Erythroblast (primary cell): Measurements from ENCODE around the gene CEP350.
"Not testable (repeated sequence)": the region's sequence is repeated elsewhere in the genome, so short reads cannot be mapped to it uniquely, and the experiment has no call there.

Experiments used
- DNase-seq, 2 experiments: peaks; one replicate each; lab custom pipeline; 2025; lab: John Stamatoyannopoulos, UW
- GATA1 ChIP-seq: IDR thresholded peaks from 2 replicates; pipeline ENCODE4 v1.6.1; 2011; ENCODE audit warnings: low read depth, mild to moderate bottlenecking, control low read depth, low read length, moderate library complexity
- POLR2A ChIP-seq: IDR thresholded peaks from 2 replicates; pipeline ENCODE4 v1.6.1; 2011; ENCODE audit warnings: mild to moderate bottlenecking, low read length

Gene CEP350

DNA sequence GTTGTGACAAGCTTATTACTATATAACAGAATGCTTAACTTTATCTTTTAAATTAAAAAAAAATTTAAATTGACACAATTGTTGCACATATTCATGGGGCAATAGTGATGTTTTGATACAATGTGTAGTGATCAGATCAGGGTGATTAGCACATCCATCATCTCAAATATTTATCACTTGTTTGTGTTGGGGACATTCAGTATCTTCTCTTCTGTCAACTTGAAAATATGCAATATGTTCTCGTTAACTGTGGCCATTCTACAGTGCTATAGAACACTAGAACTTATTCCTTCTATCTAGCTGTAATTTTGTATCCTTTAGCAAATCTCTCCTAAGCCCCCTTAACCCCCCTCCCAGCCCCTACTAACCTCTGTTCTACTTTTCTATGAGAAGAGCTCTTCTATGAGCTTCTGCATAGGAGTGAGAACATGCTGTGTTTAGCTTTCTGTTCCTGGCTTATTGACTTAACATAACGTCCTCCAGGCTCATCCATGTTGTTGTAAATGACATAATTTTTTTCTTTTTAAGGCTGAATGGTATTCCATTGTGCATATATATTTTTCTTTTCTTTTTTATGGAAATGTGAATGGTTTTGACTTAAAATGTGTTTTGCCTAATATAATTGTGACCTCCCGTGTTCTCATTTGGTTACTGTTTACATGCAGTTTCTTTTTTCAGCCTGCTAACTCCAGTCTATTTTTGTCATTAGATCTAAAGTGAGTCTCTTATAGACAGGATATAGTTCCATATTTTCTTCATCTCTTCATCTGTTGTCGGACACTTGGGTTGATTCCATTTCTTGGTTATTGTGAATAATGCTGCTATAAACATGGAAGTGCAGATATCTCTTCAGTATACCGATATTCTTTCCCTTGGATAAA lies 23.8 kb downstream of the CEP350 start:
- DNase-seq: no peak
- TF ChIP-seq POLR2A: no peak
- TF ChIP-seq GATA1: no peak

DNA sequence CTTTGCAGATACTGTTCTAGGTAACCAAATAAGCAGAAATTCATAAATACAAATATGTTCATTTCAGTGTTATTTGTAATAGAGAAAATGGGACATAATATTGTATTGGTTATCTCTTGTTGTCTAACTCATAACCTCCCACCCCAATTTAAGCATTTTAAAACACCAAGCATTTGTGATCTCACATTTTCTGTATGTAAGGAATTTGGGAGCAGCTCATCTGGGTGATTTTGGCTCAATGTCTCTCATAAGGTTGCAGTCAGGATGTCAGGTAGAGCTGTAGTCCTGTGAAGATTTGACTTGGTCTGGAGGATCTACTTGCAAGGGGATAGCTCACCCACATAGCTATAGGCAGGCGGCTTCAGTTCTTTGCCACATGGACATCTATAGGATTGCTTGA lies 29.5 kb downstream of the CEP350 start:
- no peak for TF ChIP-seq GATA1
- no peak for TF ChIP-seq POLR2A
- no peak for DNase-seq

DNA sequence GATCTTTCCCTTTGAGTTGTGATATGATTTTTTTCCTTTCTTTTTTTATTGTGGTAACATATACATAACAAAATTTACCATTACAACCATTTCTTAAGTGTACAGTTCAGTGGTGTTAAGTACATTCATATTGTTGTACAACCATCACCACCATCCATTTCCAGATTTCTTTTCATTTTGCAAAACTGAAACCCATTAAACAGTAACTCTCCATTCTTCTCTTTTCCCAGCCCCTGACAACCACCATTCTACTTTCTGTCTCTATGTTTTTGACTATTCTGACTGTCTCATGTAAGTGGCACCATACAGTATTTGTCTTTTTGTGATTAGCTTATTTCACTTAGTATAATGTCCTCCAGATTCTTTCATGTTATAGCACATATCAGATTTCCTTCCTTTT lies 30.3 kb downstream of the CEP350 start:
- TF ChIP-seq POLR2A (no peak), GATA1 (no peak)
- DNase-seq: no peak

DNA sequence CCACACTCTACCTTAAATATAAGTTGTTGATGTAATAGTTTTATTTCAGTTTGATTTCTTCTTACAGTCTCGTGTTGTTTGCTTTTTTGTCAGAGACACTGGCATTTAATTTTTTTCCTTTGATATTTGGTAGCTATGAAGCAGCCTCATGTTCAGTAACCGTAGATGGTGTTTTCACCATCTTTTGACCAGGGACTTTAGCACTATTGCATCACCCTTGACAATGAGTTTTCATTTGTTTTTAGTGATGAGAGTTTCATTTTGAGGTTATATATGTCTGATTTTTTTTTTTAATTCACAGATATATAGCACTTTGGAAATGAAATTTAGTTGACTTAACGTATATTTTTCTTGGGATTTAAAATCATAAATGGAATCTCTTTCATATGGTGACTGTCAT lies 36.2 kb downstream of the CEP350 start:
- TF ChIP-seq GATA1: no peak
- TF ChIP-seq POLR2A: no peak
- no peak for DNase-seq

DNA sequence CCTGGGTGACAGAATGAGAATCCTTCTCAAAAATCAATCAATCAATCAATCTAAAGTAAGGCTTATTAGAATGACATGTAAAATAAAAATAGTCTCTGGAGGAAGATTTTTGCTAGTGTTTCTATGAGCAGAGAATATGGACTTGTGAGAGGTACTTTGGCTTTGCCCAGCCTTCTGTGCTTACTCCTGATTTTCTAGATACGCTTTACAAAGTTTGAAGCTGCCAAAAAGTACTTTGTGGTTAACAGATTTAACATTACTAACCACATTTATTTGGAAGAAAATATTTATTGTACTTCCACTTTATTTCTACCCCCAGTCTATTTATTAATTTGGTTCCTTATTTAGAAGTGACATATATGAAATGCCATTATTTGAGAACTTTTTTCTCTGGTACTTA lies 41.0 kb downstream of the CEP350 start:
- TF ChIP-seq GATA1: no peak
- TF ChIP-seq POLR2A: no peak
- DNase-seq: no peak

DNA sequence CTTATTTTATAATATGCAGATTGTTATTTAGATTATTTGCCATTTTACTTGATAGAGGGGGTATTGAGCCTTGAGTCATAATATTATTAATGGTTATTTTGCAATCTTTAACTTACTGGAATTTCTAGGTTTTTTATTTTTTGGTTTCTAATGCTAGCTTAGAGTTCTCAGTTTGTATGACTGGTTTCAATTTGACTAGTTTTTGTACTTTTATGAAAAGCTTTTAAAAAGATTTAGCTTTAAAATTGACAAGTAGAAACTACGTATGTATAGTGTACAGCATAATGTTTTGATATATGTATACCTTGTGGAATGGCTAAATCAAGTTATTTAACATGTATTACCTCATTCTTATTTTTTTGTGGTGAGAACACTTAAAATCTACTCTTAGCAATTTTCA lies 41.5 kb downstream of the CEP350 start:
- DNase-seq: no peak
- TF ChIP-seq POLR2A: no peak
- no peak for TF ChIP-seq GATA1

DNA sequence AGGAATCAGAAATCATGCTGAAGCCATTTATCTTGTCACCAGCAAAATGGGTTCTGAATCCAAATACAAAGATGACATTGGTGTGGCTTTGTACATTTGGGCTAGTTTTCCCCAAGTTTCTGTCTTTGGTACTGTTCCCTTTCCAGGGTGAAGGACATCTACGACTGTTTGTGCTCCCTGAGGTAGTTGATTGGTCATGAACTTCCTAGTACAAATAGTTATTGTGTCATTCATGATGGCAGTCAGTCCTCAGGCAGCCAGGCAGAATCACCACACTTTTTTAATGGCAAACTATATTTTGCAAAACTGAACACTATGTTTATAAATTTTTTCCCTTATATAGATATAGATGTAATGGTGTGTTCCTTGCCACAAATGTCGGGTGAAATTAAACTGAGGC lies 46.0 kb downstream of the CEP350 start:
- no peak for DNase-seq
- TF ChIP-seq GATA1 (no peak), POLR2A (no peak)

DNA sequence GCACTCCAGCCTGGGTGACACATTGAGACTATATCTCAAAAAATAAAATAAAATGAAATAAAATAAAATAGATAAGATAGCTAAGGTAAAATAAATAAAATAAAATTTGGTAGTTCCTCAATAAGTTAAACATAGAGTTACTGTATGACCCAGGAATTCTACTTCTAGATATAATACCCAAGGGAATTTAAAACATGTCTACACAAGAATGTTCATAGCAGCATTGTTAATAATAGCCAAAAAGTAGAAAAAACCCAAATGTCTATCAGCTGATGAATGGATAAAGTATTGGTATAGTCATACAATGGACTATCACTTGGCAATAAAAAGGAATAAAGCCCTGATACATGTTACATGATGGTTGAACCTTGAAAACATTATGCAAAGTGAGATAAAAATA lies 47.8 kb downstream of the CEP350 start:
- DNase-seq: no peak
- TF ChIP-seq POLR2A (no peak), GATA1 (no peak)

DNA sequence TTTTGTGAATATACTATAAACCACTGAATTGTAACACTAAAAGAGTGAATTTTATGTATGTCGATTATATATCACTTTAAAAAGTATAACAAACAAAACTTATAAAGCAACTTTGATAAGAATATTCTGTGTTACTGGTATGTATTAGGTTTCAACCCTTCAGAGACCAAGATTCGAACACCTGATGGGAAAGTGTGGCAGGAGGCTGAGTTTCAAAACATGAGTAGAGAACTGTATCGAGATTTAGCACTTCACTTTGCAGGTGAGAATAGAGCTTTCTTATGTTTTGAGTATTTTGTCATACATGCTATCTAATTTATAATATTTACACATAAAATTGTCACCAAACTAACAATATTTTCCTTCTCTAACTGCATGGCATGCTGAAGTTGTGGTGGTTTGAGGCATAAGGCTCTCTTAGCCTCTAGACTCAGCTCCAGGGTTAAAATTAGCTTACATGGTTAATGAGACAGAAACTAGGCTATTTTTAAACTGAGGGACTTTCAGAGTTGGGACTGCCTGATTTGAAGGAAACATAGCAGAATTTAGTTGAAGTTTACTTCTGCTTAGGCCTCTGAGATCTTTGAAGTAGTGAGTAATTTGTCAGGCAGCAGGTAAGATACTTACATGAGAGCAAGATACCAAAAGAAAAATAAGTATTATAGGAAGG lies 48.6 kb downstream of the CEP350 start:
- TF ChIP-seq GATA1 (no peak), POLR2A (no peak)
- no peak for DNase-seq

DNA sequence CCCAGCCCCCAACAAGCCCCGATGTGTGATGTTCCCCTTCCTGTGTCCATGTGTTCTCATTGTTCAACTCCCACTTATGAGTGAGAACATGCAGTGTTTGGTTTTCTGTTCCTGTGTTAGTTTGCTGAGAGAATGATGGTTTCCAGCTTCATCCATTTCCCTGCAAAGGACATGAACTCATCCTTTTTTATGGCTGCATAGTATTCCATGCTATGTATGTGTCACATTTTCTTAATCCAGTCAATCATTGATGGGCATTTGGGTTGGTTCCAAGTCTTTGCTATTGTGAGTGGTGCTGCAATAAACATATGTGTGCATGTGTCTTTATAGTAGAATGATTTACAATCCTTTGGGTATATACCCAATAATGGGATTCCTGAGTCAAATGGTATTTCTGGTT lies 52.2 kb downstream of the CEP350 start:
- DNase-seq: not testable (repeated sequence)

DNA sequence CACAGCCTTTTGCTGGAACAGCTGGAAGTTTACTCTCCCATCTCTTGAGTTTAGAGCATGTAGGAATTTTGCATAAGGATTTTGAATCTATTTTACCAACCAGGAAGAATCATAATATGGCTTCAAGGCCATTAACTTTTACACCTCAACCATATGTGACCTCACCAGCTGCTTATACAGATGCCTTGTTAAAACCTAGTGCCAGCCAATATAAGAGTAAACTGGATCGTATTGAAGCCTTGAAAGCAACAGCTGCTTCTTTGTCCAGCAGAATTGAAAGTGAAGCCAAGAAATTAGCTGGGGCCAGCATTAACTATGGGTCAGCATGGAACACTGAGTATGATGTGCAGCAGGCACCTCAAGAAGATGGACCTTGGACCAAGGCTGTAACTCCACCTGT lies 65.4 kb downstream of the CEP350 start:
- no peak for DNase-seq
- no peak for TF ChIP-seq GATA1
- no peak for TF ChIP-seq POLR2A

DNA sequence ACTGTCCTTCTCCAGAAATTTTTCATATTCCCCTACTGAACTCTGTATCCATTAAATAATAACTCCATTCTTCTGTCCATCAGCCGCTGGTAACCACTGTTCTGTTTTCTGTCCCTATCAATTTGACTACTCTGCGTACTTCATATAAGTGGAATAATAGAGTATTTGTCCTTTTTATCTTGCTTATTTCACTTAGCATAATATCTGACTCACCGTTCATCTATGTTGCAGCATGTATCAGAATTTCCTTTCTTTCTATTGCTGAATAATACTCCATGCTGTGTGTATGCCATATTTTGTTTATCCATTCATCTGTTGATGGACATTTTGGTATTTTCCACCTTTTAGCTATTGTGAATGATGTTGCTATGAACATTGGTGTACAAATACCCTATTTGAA lies 71.9 kb downstream of the CEP350 start:
- TF ChIP-seq POLR2A: no peak
- no peak for TF ChIP-seq GATA1
- DNase-seq: no peak

DNA sequence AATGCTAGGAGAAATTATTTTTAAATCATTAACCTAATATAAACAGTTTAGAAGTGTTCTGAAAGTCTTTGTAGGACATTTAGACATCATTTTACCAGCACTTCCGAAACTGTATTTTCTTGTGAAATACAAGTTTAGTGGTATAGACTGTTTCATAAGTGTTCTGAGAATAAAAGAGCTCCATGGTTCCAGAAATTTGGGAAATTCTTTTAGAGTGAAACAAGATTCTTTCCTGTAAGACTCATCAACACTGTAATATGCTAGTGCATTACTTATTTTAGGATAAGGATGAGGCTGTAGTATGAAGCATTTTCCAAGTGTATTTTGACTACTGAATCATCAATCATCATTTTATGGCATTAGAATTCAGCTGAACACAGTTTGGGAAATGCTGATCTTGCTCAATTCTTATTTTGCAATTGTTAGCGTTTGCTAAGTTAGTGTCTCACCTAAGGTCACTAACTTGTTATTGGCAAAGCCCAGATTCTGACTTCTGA lies 73.4 kb downstream of the CEP350 start:
- no peak for DNase-seq
- TF ChIP-seq GATA1 (no peak), POLR2A (no peak)

DNA sequence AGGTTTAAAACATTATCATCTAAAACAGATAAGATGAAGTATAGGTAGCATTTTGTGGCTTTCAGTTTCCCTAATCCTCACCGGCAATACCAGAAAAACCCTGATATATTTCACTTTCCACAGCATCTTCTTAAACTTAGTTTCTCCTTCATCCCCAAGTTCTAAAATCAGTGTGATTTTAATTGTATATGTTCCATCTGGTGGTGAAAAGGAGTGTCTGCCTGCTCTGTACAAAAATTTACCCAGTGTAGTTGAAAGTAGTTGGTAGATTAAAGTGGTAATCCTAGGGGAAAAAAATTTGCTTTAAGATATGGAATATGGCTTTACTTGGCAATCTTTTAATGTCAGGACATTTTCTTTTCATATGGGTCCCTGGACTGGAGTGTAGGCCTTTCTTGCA lies 74.3 kb downstream of the CEP350 start:
- TF ChIP-seq GATA1: no peak
- TF ChIP-seq POLR2A: no peak

DNA sequence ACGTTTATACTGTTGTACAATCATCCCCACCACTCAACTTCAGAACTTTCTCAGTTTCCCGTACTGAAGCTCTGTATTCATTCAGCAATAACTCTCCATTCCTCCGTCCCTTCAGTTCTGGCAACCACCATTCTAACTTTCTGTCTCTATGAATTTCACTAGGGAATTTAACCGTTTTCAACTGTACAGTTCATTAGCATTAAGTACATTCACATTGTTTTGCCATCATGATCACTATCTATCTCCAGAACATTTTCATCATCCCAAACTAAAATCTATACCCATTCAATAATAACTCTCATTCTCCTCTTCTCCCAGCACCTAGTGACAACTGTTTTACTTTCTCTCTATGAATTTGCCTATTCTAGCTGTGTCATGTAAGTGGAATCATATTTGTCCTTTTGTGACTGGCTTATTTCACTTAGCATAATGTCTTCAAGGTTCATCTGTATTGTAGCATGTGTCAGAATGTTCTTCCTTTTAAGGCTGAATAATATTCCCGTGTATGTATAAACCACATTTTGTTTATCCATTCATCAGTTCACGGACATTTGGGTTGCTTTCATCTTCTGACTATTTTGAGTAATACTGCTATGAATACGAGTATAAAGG lies 75.0 kb downstream of the CEP350 start:
- no peak for DNase-seq
- no peak for TF ChIP-seq GATA1
- TF ChIP-seq POLR2A: no peak

More for the DNA sequence above, 74.3 kb downstream of the CEP350 start:
- DNase-seq: no peak
